ENCODE measurements around the gene COX5A. TPM values are rescaled to one million over a fixed set of nuclear protein-coding genes. Genes with fewer than 3 reads are reported as not detected.

Gene COX5A
- total and polyA plus RNA-seq, 7 experiments from 2014 or later: 44.4 to 242 (median 61.6) TPM

DNA sequence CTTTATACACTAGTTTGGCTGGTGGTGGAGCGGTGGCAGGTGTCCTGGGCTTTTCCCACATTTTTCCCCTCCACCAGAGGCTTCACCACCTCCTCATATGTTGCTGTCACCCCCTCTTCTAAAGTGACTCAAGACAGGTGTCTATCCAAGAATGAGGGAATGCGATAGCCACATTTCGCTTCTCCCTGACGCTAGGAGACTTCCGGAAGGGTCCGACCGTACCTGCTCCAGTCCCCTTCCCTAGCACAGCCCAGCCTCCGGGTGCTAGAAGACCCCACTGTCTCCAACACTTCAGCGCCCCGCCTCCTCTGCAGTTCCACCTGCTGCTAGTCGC lies 65.2 kb downstream of the COX5A start:
- peak overlapping the region; percentile 86 for H3K4me3 ChIP-seq (ENCODE audit: low read length)
- H3K4me1 ChIP-seq (ENCODE audit: control insufficient read depth in 2 of 2, insufficient read depth in 2 of 2, low read length in 2 of 2): peaks cover 43 to 44% of the 10 kb centered on the region in 2 donors
- DNase-seq (no peak), ATAC-seq (no peak)
- peak overlapping the region; percentile 92 to 100 (median 98) for H3K4me3 Mint-ChIP-seq
- H3K27ac ChIP-seq (ENCODE audit: low read depth, low read length): peak overlapping the region; percentile 98
- peaks cover 0 to 8% (median 0%) of the 10 kb centered on the region in 5 donors for H3K27me3 Mint-ChIP-seq
- H3K4me1 Mint-ChIP-seq: peaks cover 37 to 59% (median 50%) of the 10 kb centered on the region in 7 donors
- peaks cover 0 to 7% (median 0%) of the 10 kb centered on the region in 3 experiments for H3K36me3 ChIP-seq (ENCODE audit: control insufficient read depth in 2 of 3, insufficient read depth in 3 of 3, low read length in 3 of 3)
- POLR2A ChIA-PET: interaction anchor here (1.1 to 2.9 kb wide), 3 partner anchors 20 to 29 kb away, joined by 3 to 20 read pairs (median 4); partner anchors contain the start of gene ULK3
- peaks cover 4 to 31% (median 12%) of the 10 kb centered on the region in 5 donors for H3K36me3 Mint-ChIP-seq
- CTCF ChIA-PET: no interaction called here
- H3K27me3 ChIP-seq (ENCODE audit: control insufficient read depth in 2 of 2, insufficient read depth in 2 of 2, low read length in 2 of 2): no peaks in the 10 kb centered on the region
- intact Hi-C loops (cut with micrococcal nuclease): loop anchor here (1.0 to 10.0 kb wide), 15 partner anchors 17 to 582 kb away; partner anchors contain the start of genes CLK3 (in 2 of the 2), COX5A (in 2 of the 2), FAM219B (in 2 of the 2) and SIN3A (in 2 of the 2)
- H3K9me3 ChIP-seq (ENCODE audit: control insufficient read depth in 2 of 3, low read length in 3 of 3): no peaks in the 10 kb centered on the region
- peak overlapping the region; percentile 88 to 99 (median 96) for H3K27ac Mint-ChIP-seq
- peaks cover 0 to 4% (median 0%) of the 10 kb centered on the region in 11 donors for H3K9me3 Mint-ChIP-seq

DNA sequence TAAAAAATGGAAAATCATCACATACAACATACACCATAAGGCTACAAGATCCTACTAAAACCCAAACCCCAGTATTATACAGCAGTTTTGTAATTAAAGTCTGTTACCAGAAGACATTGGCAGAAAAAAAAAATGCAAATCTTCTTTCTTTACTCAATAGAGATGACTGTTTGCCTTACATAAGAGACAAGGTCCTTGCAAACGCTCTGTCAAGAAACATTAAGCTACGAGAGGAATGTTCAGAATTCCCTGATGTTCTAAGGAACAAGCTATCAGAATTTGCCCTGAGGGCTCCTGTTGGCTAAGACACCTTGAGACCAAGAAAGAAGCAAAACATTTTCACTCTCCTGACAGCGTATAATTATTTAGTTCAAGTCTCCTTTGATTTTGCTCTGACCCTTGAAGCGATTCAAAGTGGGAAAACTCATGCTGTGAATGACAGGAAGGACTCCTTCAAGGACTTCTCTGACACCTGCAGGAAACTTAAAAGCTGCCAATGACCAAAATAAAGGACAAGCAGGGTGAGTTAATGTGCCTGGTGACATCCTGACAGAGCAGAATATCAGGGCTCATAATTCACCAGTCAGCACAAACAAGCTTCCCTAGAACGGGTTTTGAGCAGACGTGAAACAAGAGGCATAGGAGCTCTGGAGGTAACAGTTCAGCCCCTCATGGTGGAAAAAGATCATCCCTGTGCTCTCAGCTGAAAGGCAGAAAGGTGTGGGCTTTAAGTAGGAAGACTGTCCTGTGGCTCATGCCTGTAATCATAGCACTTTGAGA lies 67.2 kb downstream of the COX5A start:
- ChIA-PET POLR2A (interaction anchor here (0.6 to 5.1 kb wide), 14 partner anchors 9 to 1033 kb away, joined by 3 to 45 read pairs (median 6); partner anchors contain the start of genes CSK, FAM219B, MPI and ULK3), CTCF (interaction anchor here (1.0 to 5.0 kb wide), 7 partner anchors 10 to 90 kb away, joined by 4 to 30 read pairs (median 6); no protein-coding TSS in a partner anchor)
- no peaks in the 10 kb centered on the region for H3K9me3 ChIP-seq (ENCODE audit: control insufficient read depth in 2 of 3, low read length in 3 of 3)
- intact Hi-C loops (cut with micrococcal nuclease): loop anchor here (5.0 to 10.0 kb wide), 3 partner anchors 83 to 584 kb away; partner anchors contain the start of gene SIN3A (in 2 of the 2)
- no peaks in the 10 kb centered on the region for H3K27me3 ChIP-seq (ENCODE audit: control insufficient read depth in 2 of 2, insufficient read depth in 2 of 2, low read length in 2 of 2)
- no peaks in the 10 kb centered on the region for H3K27me3 Mint-ChIP-seq
- peaks cover 5 to 43% (median 14%) of the 10 kb centered on the region in 5 donors for H3K36me3 Mint-ChIP-seq
- H3K4me3 ChIP-seq (ENCODE audit: low read length): peak overlapping the region; percentile 12
- H3K4me1 Mint-ChIP-seq: peaks cover 47 to 80% (median 68%) of the 10 kb centered on the region in 7 donors
- ATAC-seq (no peak), DNase-seq (no peak)
- H3K27ac ChIP-seq (ENCODE audit: low read depth, low read length): peak overlapping the region; percentile 64
- peaks cover 0 to 4% (median 0%) of the 10 kb centered on the region in 11 donors for H3K9me3 Mint-ChIP-seq
- peak overlapping the region; percentile 68 to 99 (median 90) for H3K27ac Mint-ChIP-seq
- peaks cover 0 to 7% (median 0%) of the 10 kb centered on the region in 3 experiments for H3K36me3 ChIP-seq (ENCODE audit: control insufficient read depth in 2 of 3, insufficient read depth in 3 of 3, low read length in 3 of 3)
- peak overlapping the region; percentile 81 to 100 (median 93) for H3K4me3 Mint-ChIP-seq
- peaks cover 59 to 62% of the 10 kb centered on the region in 2 donors for H3K4me1 ChIP-seq (ENCODE audit: control insufficient read depth in 2 of 2, insufficient read depth in 2 of 2, low read length in 2 of 2)

Other genes starting within 250 kb of the COX5A start
- 10 to 100 TPM; 29.0 to 45.3 (median 38.7) TPM for gene EDC3, start 242.0 kb downstream of the COX5A start, total RNA-seq
- gene EDC3, start 242.0 kb downstream of the COX5A start, polyA plus RNA-seq: 10 to 100 TPM; 25.3 to 34.2 TPM
- gene CYP1A1, start 212.5 kb downstream of the COX5A start, total RNA-seq: under 1 TPM in 1 of 5 experiments, not detected in 4; 0.63 TPM
- gene CYP1A1, start 212.5 kb downstream of the COX5A start, polyA plus RNA-seq: not detected
- not detected for gene CYP1A2, start 189.2 kb downstream of the COX5A start, total RNA-seq
- not detected for gene CYP1A2, start 189.2 kb downstream of the COX5A start, polyA plus RNA-seq
- 100 to 1,000 TPM; 163 to 421 (median 228) TPM for gene CSK, start 156.0 kb downstream of the COX5A start, total RNA-seq
- gene CSK, start 156.0 kb downstream of the COX5A start, polyA plus RNA-seq: 100 to 1,000 TPM in 1 of 2 donors, 10 to 100 TPM in 1; 67.7 to 144 TPM
- 1 to 10 TPM in 4 of 5 experiments, under 1 TPM in 1; 0.35 to 2.4 (median 1.3) TPM for gene LMAN1L, start 125.2 kb downstream of the COX5A start, total RNA-seq
- gene LMAN1L, start 125.2 kb downstream of the COX5A start, polyA plus RNA-seq: not detected
- under 1 TPM in 2 of 5 experiments, not detected in 3; 0.27 to 0.60 TPM for gene CPLX3, start 111.4 kb downstream of the COX5A start, total RNA-seq
- not detected for gene CPLX3, start 111.4 kb downstream of the COX5A start, polyA plus RNA-seq
- gene ULK3, start 94.9 kb downstream of the COX5A start, total RNA-seq: 100 to 1,000 TPM in 1 of 5 experiments, 10 to 100 TPM in 4; 53.2 to 106 (median 59.2) TPM
- 10 to 100 TPM; 15.4 to 32.8 TPM for gene ULK3, start 94.9 kb downstream of the COX5A start, polyA plus RNA-seq
- gene SCAMP2, start 64.7 kb downstream of the COX5A start, total RNA-seq: 100 to 1,000 TPM in 3 of 5 experiments, 10 to 100 TPM in 2; 78.9 to 130 (median 116) TPM
- gene SCAMP2, start 64.7 kb downstream of the COX5A start, polyA plus RNA-seq: 100 to 1,000 TPM; 131 to 141 TPM
- 10 to 100 TPM; 34.0 to 97.8 (median 80.6) TPM for gene MPI, start 48.0 kb downstream of the COX5A start, total RNA-seq
- 10 to 100 TPM; 92.5 to 98.3 TPM for gene MPI, start 48.0 kb downstream of the COX5A start, polyA plus RNA-seq
- 100 to 1,000 TPM in 2 of 5 experiments, 10 to 100 TPM in 3; 40.5 to 111 (median 99.6) TPM for gene FAM219B, start 31.2 kb downstream of the COX5A start, total RNA-seq
- gene FAM219B, start 31.2 kb downstream of the COX5A start, polyA plus RNA-seq: 10 to 100 TPM; 20.2 to 27.7 TPM
- gene RPP25, start 18.7 kb upstream of the COX5A start, total RNA-seq: 1 to 10 TPM in 4 of 5 experiments, under 1 TPM in 1; 0.95 to 5.8 (median 3.3) TPM
- 1 to 10 TPM; 4.0 to 5.5 TPM for gene RPP25, start 18.7 kb upstream of the COX5A start, polyA plus RNA-seq
- gene SCAMP5, start 57.5 kb upstream of the COX5A start, total RNA-seq: 1 to 10 TPM in 2 of 5 experiments, under 1 TPM in 3; 0.35 to 9.5 (median 0.87) TPM
- gene SCAMP5, start 57.5 kb upstream of the COX5A start, polyA plus RNA-seq: under 1 TPM; 0.06 to 0.15 TPM
- 10 to 100 TPM; 11.7 to 31.3 (median 17.1) TPM for gene PPCDC, start 85.5 kb upstream of the COX5A start, total RNA-seq
- gene PPCDC, start 85.5 kb upstream of the COX5A start, polyA plus RNA-seq: 10 to 100 TPM; 12.4 to 14.5 TPM